OCI-LY7 (cell line): ENCODE measurements around the gene PMVK. TPM values are rescaled to one million over a fixed set of nuclear protein-coding genes. Genes with fewer than 3 reads are reported as not detected.

ENCODE experiments used
- BruUV-seq: library from RNA; stranded (reverse); fragments of 400-500 nt; replicated peaks from 2 replicates; lab custom pipeline; 2021; lab: Mats Ljungman, UMichigan
- CTCF ChIA-PET: fragments of 300-600 bp; sonication (Branson Sonifier 250); formaldehyde crosslinking; loops from one replicate; lab custom pipeline; 2022; ENCODE audit warnings: antibody characterized with exemption; ENCODE audit not compliant: unreplicated experiment; lab: Charles Lee
- POLR2A ChIA-PET: fragments of 300-600 bp; sonication (Branson Sonifier 250); formaldehyde crosslinking; loops from one replicate; lab custom pipeline; 2022; ENCODE audit warnings: antibody characterized with exemption; lab: Charles Lee
- DNase-seq: peaks from one replicate; pipeline ENCODE4 v3.0.0-alpha.2; 2015; ENCODE audit warnings: low spot score
- H2AFZ ChIP-seq: fragments of 200-600 bp; sonication (generic), shearing (Covaris generic); 2 replicates; pipeline ENCODE4 v1.6.1; 2014; ENCODE audit warnings: mild to moderate bottlenecking, antibody characterized with exemption, low read length, moderate library complexity
- H3K27ac ChIP-seq: fragments of 200-600 bp; sonication (generic); 2 replicates; pipeline ENCODE4 v1.5.1; 2014; ENCODE audit warnings: mixed run types, low read depth, mild to moderate bottlenecking, moderate library complexity, low read length, inconsistent platforms; ENCODE audit not compliant: poor library complexity, severe bottlenecking
- H3K36me3 ChIP-seq: fragments of 200-600 bp; sonication (generic); 2 replicates; pipeline ENCODE4 v1.6.1; 2014; ENCODE audit warnings: mild to moderate bottlenecking, antibody characterized with exemption, low read length, moderate library complexity, mixed read lengths; ENCODE audit not compliant: insufficient read depth
- H3K4me1 ChIP-seq: fragments of 200-600 bp; sonication (generic); 2 replicates; pipeline ENCODE4 v1.5.1; 2014; ENCODE audit warnings: mild to moderate bottlenecking, low read length; ENCODE audit not compliant: insufficient read depth, poor library complexity, severe bottlenecking
- H3K4me2 ChIP-seq: fragments of 200-600 bp; sonication (generic); 2 replicates; pipeline ENCODE4 v1.6.1; 2014; ENCODE audit warnings: mild to moderate bottlenecking, low read length
- H3K4me3 ChIP-seq: fragments of 200-600 bp; sonication (generic); 2 replicates; pipeline ENCODE4 v1.5.1; 2014; ENCODE audit warnings: mild to moderate bottlenecking, low read depth, low read length; ENCODE audit not compliant: poor library complexity, severe bottlenecking
- H3K79me2 ChIP-seq: fragments of 200-600 bp; sonication (generic); 2 replicates; pipeline ENCODE4 v1.6.1; 2016; ENCODE audit warnings: low read depth, mild to moderate bottlenecking, low read length, moderate library complexity, mixed read lengths; ENCODE audit not compliant: insufficient read depth
- H3K9me2 ChIP-seq: fragments of 200-600 bp; sonication (generic); 2 replicates; pipeline ENCODE4 v1.6.1; 2016; ENCODE audit warnings: mild to moderate bottlenecking, low read length, mixed read lengths; ENCODE audit not compliant: insufficient read depth
- H3K9me3 ChIP-seq: fragments of 200-600 bp; sonication (generic); 2 replicates; pipeline ENCODE4 v1.6.1; 2014; ENCODE audit warnings: mild to moderate bottlenecking, mixed run types, low read length, mixed read lengths
- H4K20me1 ChIP-seq: fragments of 200-600 bp; sonication (generic); 2 replicates; pipeline ENCODE4 v1.6.1; 2014; ENCODE audit warnings: mild to moderate bottlenecking, antibody characterized with exemption, low read length, moderate library complexity, mixed read lengths; ENCODE audit not compliant: insufficient read depth
- EZH2phosphoT487 ChIP-seq: fragments of 200-600 bp; sonication (generic); IDR thresholded peaks from 2 replicates; pipeline ENCODE4 v1.6.1; 2018; ENCODE audit warnings: low read depth, borderline replicate concordance, mild to moderate bottlenecking, mixed run types, antibody characterized with exemption, low read length, moderate library complexity, mixed read lengths
- intact Hi-C: fragments of 100-400 bp; cut with micrococcal nuclease; formaldehyde crosslinking; loops from one replicate; pipeline ENCODE4 v1.10.0; 2022; ENCODE audit not compliant: unreplicated experiment
- total RNA-seq, 2 experiments: library from RNA; depleted of rRNA in 1 of 2; stranded (reverse); fragments of >200 nt in 1 of 2; shearing (Covaris generic) in 1 of 2; gene quantifications; 2 replicates each; pipeline ENCODE4 v1.2.3, GENCODE V29; 2014 to 2022
- TF ChIP-seq, protein P1 (sequence below): fragments of 200-600 bp; sonication (generic); conservative IDR thresholded peaks from 2 replicates; pipeline ENCODE4 v1.5.1; 2014; ENCODE audit warnings: mild to moderate bottlenecking, antibody characterized with exemption, low read length, moderate library complexity, mixed read lengths

The PMVK gene
- total RNA-seq, 2 experiments from 2014 or later = 16.3 to 54.0 TPM

DNA sequence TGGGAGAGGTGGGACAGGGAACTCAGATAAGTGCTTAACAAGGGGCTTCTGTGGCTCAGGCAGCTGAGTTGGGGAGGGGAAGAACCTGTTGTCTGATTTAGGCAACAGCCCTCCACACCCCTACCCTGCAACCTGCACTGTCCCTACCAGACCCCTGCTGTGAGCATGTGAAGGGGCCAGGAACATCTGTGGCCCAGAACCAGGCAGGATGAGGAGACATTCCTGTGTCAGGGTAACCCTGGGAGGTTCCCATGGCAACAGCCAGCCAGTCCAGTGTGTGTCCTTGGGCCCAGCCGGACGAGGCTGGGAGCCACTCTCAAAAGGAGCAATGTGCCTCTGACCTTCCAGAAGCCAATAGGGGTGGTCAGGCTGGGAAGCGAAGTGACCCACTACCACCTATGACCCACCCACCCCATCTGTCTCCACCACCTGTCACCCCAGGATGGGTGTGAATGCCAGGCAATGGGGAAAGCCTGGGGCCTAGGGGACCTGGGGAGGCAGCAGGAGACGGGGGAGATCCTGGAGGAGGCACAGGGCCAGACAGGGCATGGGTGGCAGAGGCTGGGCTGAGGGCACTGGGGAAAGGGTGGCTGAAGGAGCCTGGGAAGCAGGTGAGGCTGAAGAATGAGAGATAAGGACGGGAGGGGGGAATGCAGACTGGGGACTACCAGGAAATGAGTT, 5.0 kb upstream of the PMVK start:
- Histone ChIP-seq H3K27ac (peak overlapping the region; percentile 98), H3K4me3 (peak overlapping the region; percentile 67), H4K20me1 (no peaks in the 10 kb centered on the region), H3K9me3 (no peaks in the 10 kb centered on the region), H3K79me2 (peaks cover 33% of the 10 kb centered on the region; the same call in 1 of the 2 replicates), H3K4me2 (peak overlapping the region; percentile 99), H2AFZ (no peak overlapping the region), H3K4me1 (peaks cover 82% of the 10 kb centered on the region), H3K36me3 (peaks cover 20% of the 10 kb centered on the region), H3K9me2 (no peaks in the 10 kb centered on the region)
- ChIA-PET POLR2A (interaction anchor here (1.1 kb wide), 1 partner anchor 57 kb away, joined by 3 read pairs; no protein-coding TSS in a partner anchor), CTCF (no interaction called here)
- intact Hi-C loops = no loop called here
- peak; percentile 54 for DNase-seq
- BruUV-seq = no TSS peak
- TF ChIP-seq, protein P1, sequence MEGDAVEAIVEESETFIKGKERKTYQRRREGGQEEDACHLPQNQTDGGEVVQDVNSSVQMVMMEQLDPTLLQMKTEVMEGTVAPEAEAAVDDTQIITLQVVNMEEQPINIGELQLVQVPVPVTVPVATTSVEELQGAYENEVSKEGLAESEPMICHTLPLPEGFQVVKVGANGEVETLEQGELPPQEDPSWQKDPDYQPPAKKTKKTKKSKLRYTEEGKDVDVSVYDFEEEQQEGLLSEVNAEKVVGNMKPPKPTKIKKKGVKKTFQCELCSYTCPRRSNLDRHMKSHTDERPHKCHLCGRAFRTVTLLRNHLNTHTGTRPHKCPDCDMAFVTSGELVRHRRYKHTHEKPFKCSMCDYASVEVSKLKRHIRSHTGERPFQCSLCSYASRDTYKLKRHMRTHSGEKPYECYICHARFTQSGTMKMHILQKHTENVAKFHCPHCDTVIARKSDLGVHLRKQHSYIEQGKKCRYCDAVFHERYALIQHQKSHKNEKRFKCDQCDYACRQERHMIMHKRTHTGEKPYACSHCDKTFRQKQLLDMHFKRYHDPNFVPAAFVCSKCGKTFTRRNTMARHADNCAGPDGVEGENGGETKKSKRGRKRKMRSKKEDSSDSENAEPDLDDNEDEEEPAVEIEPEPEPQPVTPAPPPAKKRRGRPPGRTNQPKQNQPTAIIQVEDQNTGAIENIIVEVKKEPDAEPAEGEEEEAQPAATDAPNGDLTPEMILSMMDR = no peak
- TF ChIP-seq EZH2phosphoT487 = no peak

DNA sequence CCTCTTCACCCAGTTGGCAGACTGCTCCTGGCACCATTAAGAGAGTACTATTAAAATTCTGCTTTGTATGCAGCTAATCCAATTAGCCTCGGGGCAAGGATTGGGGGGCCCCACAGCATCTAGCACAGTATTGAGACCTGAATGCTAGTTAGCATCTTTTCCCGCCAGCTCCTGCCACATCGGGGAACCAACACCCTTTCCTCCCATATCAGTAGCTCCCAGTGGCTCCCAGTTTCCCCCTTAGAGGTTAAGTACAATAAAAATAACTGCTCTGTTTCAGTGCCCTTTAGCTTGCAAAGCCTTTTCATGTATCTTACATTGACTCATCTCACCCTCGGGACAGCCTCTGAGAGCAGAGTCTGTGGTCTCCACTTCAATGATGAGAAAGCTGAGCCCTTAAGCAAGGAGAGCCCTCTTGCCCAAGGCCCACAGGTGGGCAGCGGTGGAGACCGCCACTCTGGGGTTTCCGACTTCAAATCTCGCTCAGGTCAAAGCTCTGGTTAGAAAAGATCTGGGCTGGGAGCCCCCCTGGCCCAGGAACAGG, 4.2 kb upstream of the PMVK start:
- intact Hi-C loops = no loop called here
- DNase-seq = peak; percentile 45
- Histone ChIP-seq H3K36me3 (peaks cover 12% of the 10 kb centered on the region), H4K20me1 (no peaks in the 10 kb centered on the region), H3K9me2 (no peaks in the 10 kb centered on the region), H3K9me3 (no peaks in the 10 kb centered on the region), H3K4me2 (peak overlapping the region; percentile 99), H2AFZ (no peak overlapping the region), H3K79me2 (peaks cover 38% of the 10 kb centered on the region; the same call in 1 of the 2 replicates), H3K4me3 (peak overlapping the region; percentile 67), H3K27ac (peak overlapping the region; percentile 98), H3K4me1 (peaks cover 87% of the 10 kb centered on the region)
- TF ChIP-seq EZH2phosphoT487 = no peak
- TF ChIP-seq, protein P1 = no peak
- ChIA-PET CTCF (no interaction called here), POLR2A (interaction anchor here (0.8 to 1.2 kb wide), 4 partner anchors 56 to 78 kb away, joined by 3 to 4 read pairs (median 3); partner anchors contain the start of gene KCNN3)
- no TSS peak for BruUV-seq

DNA sequence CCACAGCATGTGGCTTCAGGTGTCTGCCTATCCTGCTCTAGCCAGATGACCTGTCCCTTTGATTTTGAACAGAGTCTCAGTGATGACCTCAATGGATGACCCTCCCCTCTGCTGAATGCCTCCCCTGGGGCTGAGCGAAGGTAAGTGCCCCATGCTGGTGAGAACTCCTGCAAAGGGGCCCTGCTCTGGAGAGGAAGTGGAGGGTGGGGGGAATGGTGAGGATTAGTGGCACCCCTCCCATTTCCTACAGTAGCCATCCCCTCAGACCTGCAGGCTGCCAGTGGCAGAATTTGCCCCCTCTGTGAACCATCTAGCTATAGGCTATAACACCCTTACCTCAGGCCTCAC, 3.7 kb upstream of the PMVK start:
- Histone ChIP-seq H3K4me1 (peaks cover 87% of the 10 kb centered on the region), H3K9me2 (no peaks in the 10 kb centered on the region), H2AFZ (no peak overlapping the region), H3K36me3 (peaks cover 7% of the 10 kb centered on the region; the same call in 1 of the 2 replicates), H3K4me2 (peak overlapping the region; percentile 99), H3K4me3 (peak overlapping the region; percentile 67), H3K79me2 (peaks cover 44% of the 10 kb centered on the region), H3K27ac (peak overlapping the region; percentile 98), H3K9me3 (no peaks in the 10 kb centered on the region), H4K20me1 (no peaks in the 10 kb centered on the region)
- ChIA-PET CTCF (no interaction called here), POLR2A (interaction anchor here (0.7 to 1.2 kb wide), 5 partner anchors 55 to 106 kb away, joined by 3 to 4 read pairs (median 3); partner anchors contain the start of gene KCNN3)
- TF ChIP-seq EZH2phosphoT487 = no peak
- TF ChIP-seq, protein P1 = no peak
- intact Hi-C loops = no loop called here
- no TSS peak for BruUV-seq
- DNase-seq = no peak
